ENCODE measurements around the gene SIN3B.

- no peak for TF ChIP-seq CTCF (conservative IDR thresholded peaks at IDR 0.05 in 1 of 2, IDR thresholded peaks at IDR 0.05 in 1 of 2; ENCODE audit: extremely low read depth in 1 of 2, insufficient read depth in 1 of 2, low read depth in 1 of 2, low read length in 2 of 2)
- no peak for TF ChIP-seq EZH2 (IDR thresholded peaks at IDR 0.05; ENCODE audit: borderline replicate concordance, low read length)
These were observed 99.2 kb downstream of the SIN3B start for GRCh38 chr19:16928351-16928750.
